ENCODE results near the gene LNX1.
"Not testable (repeated sequence)": the region's sequence is repeated elsewhere in the genome, so short reads cannot be mapped to it uniquely, and the experiment has no call there.

LNX1 gene

GRCh38 chr4:53455766-53456165 is 135.5 kb downstream of the LNX1 start:
- no peak for DNase-seq

- DNase-seq = no peak
Measured at GRCh38 chr4:53453385-53453784, 137.9 kb downstream of the LNX1 start.

- no peak for DNase-seq
Measured at GRCh38 chr4:53450773-53451172, 140.5 kb downstream of the LNX1 start.

- no peak for DNase-seq
Measured at GRCh38 chr4:53444954-53445353, 146.3 kb downstream of the LNX1 start.

- DNase-seq = no peak
Measured at GRCh38 chr4:53441564-53441963, 149.7 kb downstream of the LNX1 start.

DNA sequence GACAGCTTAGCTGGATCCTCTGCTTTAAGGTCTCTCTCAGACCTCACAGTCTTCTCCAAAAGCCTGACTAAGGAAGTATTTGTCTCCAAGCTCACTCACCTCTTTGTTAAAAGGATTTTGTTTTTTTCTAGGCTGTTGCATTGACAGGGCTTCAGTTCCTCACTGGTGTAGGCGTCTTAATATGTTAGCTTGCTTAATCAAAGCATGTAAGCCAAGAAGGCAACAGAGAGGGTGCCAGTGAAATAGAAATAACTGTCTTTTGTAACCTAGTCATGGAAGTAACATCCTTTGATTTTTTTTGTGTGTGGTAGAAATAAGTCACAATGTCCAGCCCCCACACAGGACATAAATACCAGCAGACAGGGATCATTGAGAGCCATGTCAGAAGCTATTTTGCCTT is 155.0 kb downstream of the LNX1 start:
- DNase-seq = no peak

GRCh38 chr4:53432528-53433424 is 158.5 kb downstream of the LNX1 start:
- DNase-seq = peak; percentile 72

GRCh38 chr4:53431052-53431451 is 160.2 kb downstream of the LNX1 start:
- peak; percentile 57 for DNase-seq

DNA sequence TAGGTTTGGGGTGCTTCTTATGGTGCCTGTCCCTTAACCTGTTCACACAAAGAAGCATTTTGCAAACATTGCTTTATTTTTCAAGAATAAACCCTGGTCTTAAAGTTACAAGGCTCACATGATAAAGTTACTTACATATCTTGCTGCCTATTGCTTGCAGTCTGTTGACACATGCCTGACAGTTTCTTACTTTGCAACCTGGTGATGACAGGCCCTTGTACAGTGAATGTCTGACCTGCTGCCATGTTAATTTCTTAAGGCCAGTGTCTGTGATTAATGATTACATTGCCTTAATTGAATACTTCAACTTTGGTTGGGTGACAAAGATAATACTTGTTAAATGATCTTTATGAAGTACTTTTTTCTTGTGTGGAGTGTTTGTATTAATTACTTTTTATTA is 163.9 kb downstream of the LNX1 start:
- no peak for DNase-seq

- no peak for DNase-seq
Measured at GRCh38 chr4:53424280-53424679, 167.0 kb downstream of the LNX1 start.

DNA sequence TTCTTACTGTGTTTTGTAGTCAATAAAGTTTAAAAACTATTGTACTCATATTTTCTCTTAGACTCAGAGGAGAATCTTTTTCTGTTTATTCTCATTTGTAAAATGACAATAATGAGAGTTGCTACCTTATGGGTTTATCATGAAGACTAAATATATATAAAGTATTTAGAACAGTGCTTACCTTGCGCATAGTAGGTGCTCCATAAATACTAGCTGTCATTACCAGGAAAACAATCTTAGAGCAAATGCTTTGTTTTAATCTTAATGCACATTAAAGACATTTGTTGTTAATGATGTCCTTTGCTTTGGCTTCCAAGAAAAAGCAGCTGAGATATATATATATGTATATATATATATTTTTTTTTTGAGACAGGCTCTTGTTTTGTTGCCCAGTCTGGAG is 168.9 kb downstream of the LNX1 start:
- DNase-seq = no peak

DNA sequence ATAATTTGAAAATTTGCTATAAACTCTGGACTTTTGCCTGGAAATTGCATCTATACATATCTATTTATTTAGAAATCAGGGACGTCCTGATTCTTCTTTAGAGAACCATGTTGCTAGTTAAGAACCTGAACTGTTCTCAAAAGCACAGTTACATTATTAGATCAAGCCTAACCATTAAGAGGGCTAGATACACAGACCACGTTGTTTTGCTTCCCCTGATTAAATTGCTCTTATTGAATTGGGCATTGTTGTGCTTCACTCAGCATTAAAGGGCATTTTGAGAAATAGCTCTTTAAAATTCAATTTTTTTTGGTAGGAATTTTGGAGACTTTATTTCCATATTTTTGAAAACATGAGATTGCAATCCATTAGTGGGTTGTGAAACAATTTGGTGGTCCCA is 169.5 kb downstream of the LNX1 start:
- DNase-seq = no peak

DNA sequence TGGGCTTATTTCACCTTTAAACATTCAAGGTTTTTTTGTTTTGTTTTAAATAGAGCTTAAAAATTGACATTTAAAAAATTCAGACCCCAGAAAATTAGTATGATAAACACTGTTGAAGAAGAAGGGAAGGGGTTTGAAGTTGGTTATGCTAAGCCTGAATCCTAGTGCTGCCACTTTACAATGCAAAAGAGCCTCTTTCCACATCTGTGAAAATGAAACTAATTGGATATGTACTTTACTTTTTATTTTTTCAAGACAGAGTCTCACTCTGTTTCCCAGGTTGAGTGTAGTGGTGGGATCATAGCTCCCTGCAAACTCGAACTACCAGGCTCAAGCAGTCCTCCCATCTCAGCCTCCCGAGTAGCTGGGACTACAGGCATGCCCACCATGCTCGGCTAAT is 172.1 kb downstream of the LNX1 start:
- DNase-seq = no peak

DNA sequence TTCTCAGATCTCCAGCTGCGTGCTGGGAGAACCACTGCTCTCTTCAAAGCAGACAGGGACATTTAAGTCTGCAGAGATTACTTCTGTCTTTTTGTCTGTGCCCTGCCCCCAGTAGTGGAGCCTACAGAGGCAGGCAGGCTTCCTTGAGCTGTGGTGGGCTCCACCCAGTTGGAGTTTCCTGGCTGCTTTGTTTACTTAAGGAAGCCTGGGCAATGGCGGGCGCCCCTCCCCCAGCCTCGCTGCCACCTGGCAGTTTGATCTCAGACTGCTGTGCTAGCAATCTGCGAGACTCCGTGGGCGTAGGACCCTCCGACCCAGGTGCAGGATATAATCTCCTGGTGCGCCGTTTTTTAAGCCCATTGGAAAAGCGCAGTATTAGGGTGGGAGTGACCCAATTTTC is 181.8 kb downstream of the LNX1 start:
- DNase-seq = not testable (repeated sequence)

All from activated CD4-positive, alpha-beta T cell treated with anti-CD3 and anti-CD28 coated beads, Interleukin-2, Interleukin-6, amounts not matched to agents 100 ng/mL and 50 ng/mL, durations not matched to agents 16 hours and 8 hours (primary cell).